GM12872 (cell line): Measurements from ENCODE around the gene NEDD4.

ENCODE experiments used
- CTCF ChIP-seq: IDR thresholded peaks from 3 replicates; pipeline ENCODE4 v1.5.1; 2011; ENCODE audit warnings: low read depth, mild to moderate bottlenecking, low read length, moderate library complexity; ENCODE audit not compliant: insufficient read depth

The NEDD4 gene

GRCh38 chr15:55853134-55853533 is 140.3 kb downstream of the NEDD4 start:
- no peak for TF ChIP-seq CTCF

- peak; percentile 82 for TF ChIP-seq CTCF
These were observed 147.2 kb downstream of the NEDD4 start for GRCh38 chr15:55846116-55846707.

- TF ChIP-seq CTCF, result no peak
These were observed 157.5 kb downstream of the NEDD4 start for GRCh38 chr15:55835866-55836265.

- TF ChIP-seq CTCF, result no peak
These were observed 159.1 kb downstream of the NEDD4 start for GRCh38 chr15:55834331-55834730.

- no peak for TF ChIP-seq CTCF
These were observed 163.6 kb downstream of the NEDD4 start for GRCh38 chr15:55829826-55830225.

GRCh38 chr15:55827955-55828354 is 165.5 kb downstream of the NEDD4 start:
- TF ChIP-seq CTCF, result no peak

GRCh38 chr15:55827204-55827603 is 166.2 kb downstream of the NEDD4 start:
- TF ChIP-seq CTCF, result no peak
